Vagina (tissue), 2 donors: ENCODE data around the gene PARP9. TPM values are rescaled to one million over a fixed set of nuclear protein-coding genes. Genes with fewer than 3 reads are reported as not detected.
"Not testable (repeated sequence)": the region's sequence is repeated elsewhere in the genome, so short reads cannot be mapped to it uniquely, and the experiment has no call there.

ENCODE experiments used
- DNase-seq, 2 donors: peaks; one replicate each; pipeline ENCODE4 v3.0.0-alpha.2; 2017; ENCODE audit errors: extremely low spot score in 2 of 2
- H3K27ac ChIP-seq: fragments of 200-600 bp; sonication (generic); one replicate; pipeline ENCODE4 v1.5.1; 2019
- H3K27me3 ChIP-seq: fragments of 200-600 bp; sonication (generic); one replicate; pipeline ENCODE4 v1.5.1; 2019
- H3K36me3 ChIP-seq, 2 donors: fragments of 200-600 bp; sonication (generic); one replicate each; pipeline ENCODE4 v1.5.1; 2017 to 2019
- H3K4me1 ChIP-seq: fragments of 200-600 bp; sonication (generic); one replicate; pipeline ENCODE4 v1.5.1; 2019
- H3K4me3 ChIP-seq, 2 donors: fragments of 200-600 bp; sonication (generic); 1 replicate in 1 of 2; 2 replicates in 1 of 2; pipeline ENCODE4 v1.5.1; 2016 to 2019
- H3K9me3 ChIP-seq: fragments of 200-600 bp; sonication (generic); one replicate; pipeline ENCODE4 v1.5.1; 2019
- CTCF ChIP-seq, 3 experiments: fragments of 450-650 bp in 2 of 3; fragments of 200-600 bp in 1 of 3; sonication (generic) in 1 of 3; IDR thresholded peaks; one replicate each; pipeline ENCODE4 v1.5.1; 2017 to 2019; ENCODE audit warnings: antibody characterized with exemption in 3 of 3, mild to moderate bottlenecking in 2 of 3, moderate library complexity in 2 of 3
- POLR2A ChIP-seq, 2 donors: fragments of 450-650 bp; IDR thresholded peaks; one replicate each; pipeline ENCODE4 v1.6.1; 2017; ENCODE audit warnings: antibody characterized with exemption in 2 of 2, mild to moderate bottlenecking in 2 of 2, moderate library complexity in 2 of 2
- POLR2AphosphoS5 ChIP-seq, 2 donors: sonication (generic); formaldehyde crosslinking; IDR thresholded peaks; one replicate each; pipeline ENCODE4 v1.9.0; 2017; ENCODE audit warnings: antibody characterized with exemption in 2 of 2, mild to moderate bottlenecking in 2 of 2, low read depth in 1 of 2; ENCODE audit not compliant: insufficient read depth in 1 of 2
- intact Hi-C: fragments of 100-400 bp; cut with DNase I; formaldehyde crosslinking; loops from one replicate; pipeline ENCODE4 v1.15.1; 2023
- total RNA-seq: library from RNA; depleted of rRNA; stranded (reverse); fragments of >200 nt; gene quantifications from one replicate; pipeline ENCODE4 v1.2.3, GENCODE V29; 2016

Gene PARP9
- total RNA-seq, 1 donor from 2014 or later, result 19.4 TPM

- Histone ChIP-seq H3K27ac (no peak overlapping the region), H3K4me1 (peaks cover 34% of the 10 kb centered on the region), H3K4me3 (no peak overlapping the region), H3K27me3 (no peaks in the 10 kb centered on the region), H3K36me3 (no peaks in the 10 kb centered on the region), H3K9me3 (no peaks in the 10 kb centered on the region)
- TF ChIP-seq POLR2AphosphoS5 (IDR thresholded peaks at IDR 0.05; ENCODE audit: insufficient read depth in 1 of 2, low read depth in 1 of 2), result no peak
- no peak for TF ChIP-seq POLR2A (IDR thresholded peaks at IDR 0.05)
- TF ChIP-seq CTCF (IDR thresholded peaks at IDR 0.05), result no peak
- intact Hi-C loops, result no loop called here
- DNase-seq, result no peak
These were observed 51.8 kb downstream of the PARP9 start for GRCh38 chr3:122512284-122512683.

GRCh38 chr3:122510878-122511535 lies 53.1 kb downstream of the PARP9 start:
- H3K9me3 ChIP-seq, result no peaks in the 10 kb centered on the region
- no peak overlapping the region for H3K4me3 ChIP-seq
- intact Hi-C loops, result no loop called here
- no peak for DNase-seq
- H3K27me3 ChIP-seq, result no peaks in the 10 kb centered on the region
- peaks cover 34% of the 10 kb centered on the region for H3K4me1 ChIP-seq
- H3K36me3 ChIP-seq, result no peaks in the 10 kb centered on the region
- H3K27ac ChIP-seq, result no peak overlapping the region
- TF ChIP-seq POLR2A (IDR thresholded peaks at IDR 0.05) (no peak), POLR2AphosphoS5 (IDR thresholded peaks at IDR 0.05; ENCODE audit: insufficient read depth in 1 of 2, low read depth in 1 of 2) (no peak), CTCF (IDR thresholded peaks at IDR 0.05) (no peak)

GRCh38 chr3:122508944-122509343 lies 55.2 kb downstream of the PARP9 start:
- intact Hi-C loops, DNase-seq, H3K36me3 ChIP-seq, H3K9me3 ChIP-seq, H3K27ac ChIP-seq, H3K27me3 ChIP-seq, H3K4me3 ChIP-seq: not testable (repeated sequence)
- H3K4me1 ChIP-seq, result peaks cover 40% of the 10 kb centered on the region

- DNase-seq, result no peak
- Histone ChIP-seq H3K9me3 (no peaks in the 10 kb centered on the region), H3K4me1 (peaks cover 35% of the 10 kb centered on the region), H3K36me3 (no peaks in the 10 kb centered on the region), H3K4me3 (no peak overlapping the region), H3K27me3 (no peaks in the 10 kb centered on the region), H3K27ac (no peak overlapping the region)
- intact Hi-C loops, result no loop called here
- TF ChIP-seq POLR2AphosphoS5 (IDR thresholded peaks at IDR 0.05; ENCODE audit: insufficient read depth in 1 of 2, low read depth in 1 of 2) (no peak), CTCF (IDR thresholded peaks at IDR 0.05) (no peak), POLR2A (IDR thresholded peaks at IDR 0.05) (no peak)
These were observed 55.8 kb downstream of the PARP9 start for GRCh38 chr3:122508135-122508914.

GRCh38 chr3:122506450-122506849 lies 57.6 kb downstream of the PARP9 start:
- intact Hi-C loops, result no loop called here
- Histone ChIP-seq H3K36me3 (no peaks in the 10 kb centered on the region), H3K9me3 (no peaks in the 10 kb centered on the region), H3K27me3 (no peaks in the 10 kb centered on the region), H3K27ac (no peak overlapping the region), H3K4me3 (no peak overlapping the region), H3K4me1 (peaks cover 16% of the 10 kb centered on the region)
- no peak for TF ChIP-seq CTCF (IDR thresholded peaks at IDR 0.05)
- TF ChIP-seq POLR2A (IDR thresholded peaks at IDR 0.05), result no peak
- no peak for TF ChIP-seq POLR2AphosphoS5 (IDR thresholded peaks at IDR 0.05; ENCODE audit: insufficient read depth in 1 of 2, low read depth in 1 of 2)
- DNase-seq, result no peak
